Measurements from ENCODE around the gene GMNC.

The GMNC gene

GRCh38 chr3:190870127-190870526, 7.6 kb upstream of the GMNC start:
- H3K36me3 ChIP-seq: no peaks in the 10 kb centered on the region
- no peak overlapping the region for H3K4me3 ChIP-seq
- H3K4me1 ChIP-seq: no peaks in the 10 kb centered on the region
- no peaks in the 10 kb centered on the region for H3K27me3 ChIP-seq
- H3K27ac ChIP-seq: no peak overlapping the region
- H3K9me3 ChIP-seq: no peaks in the 10 kb centered on the region
- H4K20me1 ChIP-seq: no peaks in the 10 kb centered on the region
- no peak overlapping the region for H3K9ac ChIP-seq
- TF ChIP-seq Cebpa-rat (IDR thresholded peaks at IDR 0.05): no peak
- no peak overlapping the region for H3K4me2 ChIP-seq

- no peak overlapping the region for H3K9ac ChIP-seq
- no peak for TF ChIP-seq Cebpa-rat (IDR thresholded peaks at IDR 0.05)
Observed at GRCh38 chr3:190867071-190867470, 4.6 kb upstream of the GMNC start.

GRCh38 chr3:190865828-190866227, 3.3 kb upstream of the GMNC start:
- no peak overlapping the region for H3K4me2 ChIP-seq
- 0 out of 2 replicates have a peak, but pooled peaks cover 5% of the 10 kb centered on the region for H3K9me3 ChIP-seq
- H3K27ac ChIP-seq: no peak overlapping the region
- no peak for TF ChIP-seq Cebpa-rat (IDR thresholded peaks at IDR 0.05)
- no peak overlapping the region for H3K9ac ChIP-seq
- no peaks in the 10 kb centered on the region for H4K20me1 ChIP-seq
- no peaks in the 10 kb centered on the region for H3K36me3 ChIP-seq
- no peak overlapping the region for H3K4me3 ChIP-seq
- no peaks in the 10 kb centered on the region for H3K4me1 ChIP-seq
- no peaks in the 10 kb centered on the region for H3K27me3 ChIP-seq

More at GRCh38 chr3:190867071-190867470, 4.6 kb upstream of the GMNC start:
- Histone ChIP-seq H3K4me2 (no peak overlapping the region), H3K4me1 (no peaks in the 10 kb centered on the region), H3K9me3 (0 out of 2 replicates have a peak, but pooled peaks cover 5% of the 10 kb centered on the region), H3K27ac (no peak overlapping the region), H3K36me3 (no peaks in the 10 kb centered on the region), H4K20me1 (no peaks in the 10 kb centered on the region), H3K27me3 (no peaks in the 10 kb centered on the region), H3K4me3 (no peak overlapping the region)

GRCh38 chr3:190865419-190865818, 2.9 kb upstream of the GMNC start:
- Histone ChIP-seq H3K4me2 (no peak overlapping the region), H4K20me1 (no peaks in the 10 kb centered on the region), H3K27ac (no peak overlapping the region), H3K9ac (no peak overlapping the region), H3K4me3 (no peak overlapping the region), H3K4me1 (no peaks in the 10 kb centered on the region), H3K9me3 (0 out of 2 replicates have a peak, but pooled peaks cover 5% of the 10 kb centered on the region), H3K36me3 (no peaks in the 10 kb centered on the region), H3K27me3 (no peaks in the 10 kb centered on the region)
- TF ChIP-seq Cebpa-rat (IDR thresholded peaks at IDR 0.05): no peak

- H3K36me3 ChIP-seq: no peaks in the 10 kb centered on the region
- no peak overlapping the region for H3K27ac ChIP-seq
- no peaks in the 10 kb centered on the region for H4K20me1 ChIP-seq
- H3K4me1 ChIP-seq: no peaks in the 10 kb centered on the region
- H3K4me3 ChIP-seq: no peak overlapping the region
- TF ChIP-seq Cebpa-rat (IDR thresholded peaks at IDR 0.05): no peak
- no peak overlapping the region for H3K9ac ChIP-seq
- H3K27me3 ChIP-seq: no peaks in the 10 kb centered on the region
- no peak overlapping the region for H3K4me2 ChIP-seq
- 0 out of 2 replicates have a peak, but pooled peaks cover 5% of the 10 kb centered on the region for H3K9me3 ChIP-seq
Observed at GRCh38 chr3:190864002-190864401, 1.5 kb upstream of the GMNC start.

- Histone ChIP-seq H3K4me1 (no peaks in the 10 kb centered on the region), H3K4me2 (no peak overlapping the region), H3K36me3 (no peaks in the 10 kb centered on the region), H3K9me3 (0 out of 2 replicates have a peak, but pooled peaks cover 5% of the 10 kb centered on the region), H3K27ac (no peak overlapping the region), H3K27me3 (no peaks in the 10 kb centered on the region), H4K20me1 (no peaks in the 10 kb centered on the region), H3K9ac (no peak overlapping the region), H3K4me3 (no peak overlapping the region)
- no peak for TF ChIP-seq Cebpa-rat (IDR thresholded peaks at IDR 0.05)
Observed at GRCh38 chr3:190863119-190863465, 598 bp upstream of the GMNC start.

- TF ChIP-seq Cebpa-rat (IDR thresholded peaks at IDR 0.05): no peak
- Histone ChIP-seq H3K4me3 (no peak overlapping the region), H3K27me3 (no peaks in the 10 kb centered on the region), H3K27ac (no peak overlapping the region), H3K9me3 (0 out of 2 replicates have a peak, but pooled peaks cover 5% of the 10 kb centered on the region), H3K36me3 (no peaks in the 10 kb centered on the region), H3K4me1 (no peaks in the 10 kb centered on the region), H3K9ac (no peak overlapping the region), H4K20me1 (no peaks in the 10 kb centered on the region), H3K4me2 (no peak overlapping the region)
Observed at GRCh38 chr3:190860521-190860920, 2.0 kb downstream of the GMNC start.

GRCh38 chr3:190855151-190855550, 7.3 kb downstream of the GMNC start:
- H3K9me3 ChIP-seq: no peaks in the 10 kb centered on the region
- no peaks in the 10 kb centered on the region for H3K4me1 ChIP-seq
- H3K27ac ChIP-seq: no peak overlapping the region
- no peaks in the 10 kb centered on the region for H4K20me1 ChIP-seq
- H3K36me3 ChIP-seq: no peaks in the 10 kb centered on the region
- H3K4me3 ChIP-seq: no peak overlapping the region
- H3K27me3 ChIP-seq: no peaks in the 10 kb centered on the region
- H3K9ac ChIP-seq: no peak overlapping the region
- no peak for TF ChIP-seq Cebpa-rat (IDR thresholded peaks at IDR 0.05)
- no peak overlapping the region for H3K4me2 ChIP-seq

- Histone ChIP-seq H3K4me2 (no peak overlapping the region), H3K4me1 (no peaks in the 10 kb centered on the region), H3K4me3 (no peak overlapping the region), H3K27me3 (no peaks in the 10 kb centered on the region), H3K36me3 (no peaks in the 10 kb centered on the region), H3K27ac (no peak overlapping the region), H4K20me1 (no peaks in the 10 kb centered on the region), H3K9me3 (no peaks in the 10 kb centered on the region), H3K9ac (no peak overlapping the region)
- no peak for TF ChIP-seq Cebpa-rat (IDR thresholded peaks at IDR 0.05)
Observed at GRCh38 chr3:190854062-190854461, 8.4 kb downstream of the GMNC start.

- H3K27ac ChIP-seq: no peak overlapping the region
- no peaks in the 10 kb centered on the region for H3K27me3 ChIP-seq
- no peak for TF ChIP-seq Cebpa-rat (IDR thresholded peaks at IDR 0.05)
- H4K20me1 ChIP-seq: no peaks in the 10 kb centered on the region
- no peaks in the 10 kb centered on the region for H3K36me3 ChIP-seq
- no peak overlapping the region for H3K4me2 ChIP-seq
- no peaks in the 10 kb centered on the region for H3K4me1 ChIP-seq
- H3K9ac ChIP-seq: no peak overlapping the region
- no peak overlapping the region for H3K4me3 ChIP-seq
- H3K9me3 ChIP-seq: no peaks in the 10 kb centered on the region
Observed at GRCh38 chr3:190853464-190853863, 9.0 kb downstream of the GMNC start.

- H4K20me1 ChIP-seq: no peaks in the 10 kb centered on the region
- H3K4me3 ChIP-seq: no peak overlapping the region
- no peak overlapping the region for H3K4me2 ChIP-seq
- no peak overlapping the region for H3K9ac ChIP-seq
- no peaks in the 10 kb centered on the region for H3K4me1 ChIP-seq
- no peaks in the 10 kb centered on the region for H3K36me3 ChIP-seq
- no peaks in the 10 kb centered on the region for H3K9me3 ChIP-seq
- H3K27ac ChIP-seq: no peak overlapping the region
- no peaks in the 10 kb centered on the region for H3K27me3 ChIP-seq
- TF ChIP-seq Cebpa-rat (IDR thresholded peaks at IDR 0.05): no peak
Observed at GRCh38 chr3:190849607-190850006, 12.9 kb downstream of the GMNC start.
